ENCODE measurements around the gene SRSF2. TPM values are rescaled to one million over a fixed set of nuclear protein-coding genes. Genes with fewer than 3 reads are reported as not detected.
"Not testable (repeated sequence)": the region's sequence is repeated elsewhere in the genome, so short reads cannot be mapped to it uniquely, and the experiment has no call there.

SRSF2 gene
- total RNA-seq, 1 donor from 2014 or later, result 541 TPM

DNA sequence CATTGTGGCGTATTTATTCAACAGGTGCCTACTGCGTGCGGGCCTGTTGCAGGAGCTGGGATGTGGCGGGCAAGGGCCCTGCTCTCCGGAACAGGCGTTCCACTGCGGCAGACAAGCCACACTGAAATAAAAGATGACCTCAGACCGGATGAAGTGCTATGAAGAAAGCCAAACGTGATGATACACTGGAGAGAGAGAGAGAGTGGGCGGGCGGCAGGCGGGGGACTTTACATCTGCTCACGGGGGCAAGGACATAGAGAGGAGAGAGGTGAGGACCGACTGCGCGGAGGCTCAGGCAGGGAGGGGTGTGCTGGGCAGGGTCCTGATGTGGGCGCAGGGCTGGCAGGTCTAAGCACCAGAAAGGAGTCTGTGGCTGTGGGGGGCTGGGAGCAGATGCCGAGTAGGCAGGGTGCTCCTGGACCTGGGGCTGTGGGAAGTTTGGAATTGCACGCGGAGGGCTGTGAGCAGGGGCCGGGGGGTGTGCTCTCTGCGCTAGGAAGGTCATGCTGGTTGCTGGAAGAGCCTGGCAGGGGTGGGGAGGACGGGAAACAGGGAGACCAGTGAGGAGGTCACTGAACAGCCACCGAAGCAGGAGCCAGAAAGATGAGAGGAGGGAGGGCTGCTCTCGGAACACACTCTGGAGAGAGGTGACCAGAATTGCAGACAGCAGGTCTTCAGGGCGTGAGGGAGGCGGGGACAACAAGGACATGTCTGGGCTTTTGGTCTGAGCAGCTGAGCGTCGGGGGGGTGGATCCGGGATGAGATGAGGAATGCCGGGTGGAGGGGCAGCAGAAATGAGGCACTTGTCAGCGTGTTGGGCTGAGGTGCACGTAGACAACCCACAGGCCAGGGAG lies 36.3 kb downstream of the SRSF2 start:
- H3K4me1 Mint-ChIP-seq (ENCODE audit: low read depth), result peaks cover under 1% of the 10 kb centered on the region
- H3K36me3 Mint-ChIP-seq (ENCODE audit: low read depth), result no peaks in the 10 kb centered on the region
- DNase-seq (ENCODE audit: low spot score), result no peak
- intact Hi-C loops (cut with micrococcal nuclease), result no loop called here
- H3K9me3 Mint-ChIP-seq, result no peaks in the 10 kb centered on the region
- H3K4me3 Mint-ChIP-seq, result no peak overlapping the region
- peaks cover 6% of the 10 kb centered on the region for H3K27me3 Mint-ChIP-seq (ENCODE audit: insufficient read depth)
- no peak overlapping the region for H3K27ac Mint-ChIP-seq

DNA sequence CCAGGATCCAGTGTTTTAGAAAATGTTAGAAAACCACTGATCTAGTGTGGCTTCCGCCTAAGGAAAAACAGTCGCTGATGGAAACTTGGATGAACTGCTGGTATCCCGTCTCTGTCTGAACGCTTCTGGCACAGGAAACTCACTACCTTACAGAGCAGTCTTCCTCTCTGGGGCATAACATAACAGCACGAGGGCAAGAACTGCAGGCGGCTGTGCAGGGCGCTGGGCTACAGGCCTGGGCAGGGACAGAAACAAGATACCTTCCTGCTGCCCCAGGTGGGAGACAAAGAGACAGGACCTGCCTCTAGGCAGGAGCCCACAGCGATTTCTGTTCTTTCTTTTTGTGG lies 36.9 kb downstream of the SRSF2 start:
- Mint-ChIP-seq H3K9me3 (no peaks in the 10 kb centered on the region), H3K27me3 (ENCODE audit: insufficient read depth) (peaks cover 6% of the 10 kb centered on the region), H3K27ac (no peak overlapping the region), H3K4me1 (ENCODE audit: low read depth) (peaks cover 6% of the 10 kb centered on the region), H3K4me3 (no peak overlapping the region), H3K36me3 (ENCODE audit: low read depth) (no peaks in the 10 kb centered on the region)
- no peak for DNase-seq (ENCODE audit: low spot score)
- intact Hi-C loops (cut with micrococcal nuclease), result no loop called here

DNA sequence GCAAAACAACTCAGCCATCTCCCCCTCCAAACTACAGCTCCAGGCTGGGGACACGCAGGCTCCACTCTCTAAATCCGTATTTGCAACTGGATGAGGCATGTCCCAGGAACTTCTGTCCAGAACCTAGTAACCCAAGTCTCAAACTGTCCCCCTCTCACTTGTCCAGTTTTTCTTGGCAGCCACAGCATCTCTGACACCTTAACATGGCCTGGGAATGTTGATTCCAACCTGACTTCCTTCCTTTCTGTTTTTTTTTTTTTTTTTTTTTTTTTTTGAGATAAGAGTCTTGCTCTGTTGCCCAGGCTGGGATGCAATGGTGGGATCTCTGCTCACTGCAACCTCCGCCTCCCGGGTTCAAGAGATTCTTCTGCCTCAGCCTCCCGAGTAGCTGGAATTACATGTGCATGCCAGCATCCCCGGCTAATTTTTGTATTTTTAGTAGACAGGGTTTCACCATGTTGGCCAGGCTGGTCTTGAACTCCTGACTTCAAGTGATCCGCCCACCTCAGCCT lies 38.6 kb downstream of the SRSF2 start:
- H3K36me3 Mint-ChIP-seq (ENCODE audit: low read depth); H3K4me3 Mint-ChIP-seq; DNase-seq (ENCODE audit: low spot score); H3K27me3 Mint-ChIP-seq (ENCODE audit: insufficient read depth); intact Hi-C loops (cut with micrococcal nuclease); H3K9me3 Mint-ChIP-seq; H3K4me1 Mint-ChIP-seq (ENCODE audit: low read depth); H3K27ac Mint-ChIP-seq: not testable (repeated sequence)

DNA sequence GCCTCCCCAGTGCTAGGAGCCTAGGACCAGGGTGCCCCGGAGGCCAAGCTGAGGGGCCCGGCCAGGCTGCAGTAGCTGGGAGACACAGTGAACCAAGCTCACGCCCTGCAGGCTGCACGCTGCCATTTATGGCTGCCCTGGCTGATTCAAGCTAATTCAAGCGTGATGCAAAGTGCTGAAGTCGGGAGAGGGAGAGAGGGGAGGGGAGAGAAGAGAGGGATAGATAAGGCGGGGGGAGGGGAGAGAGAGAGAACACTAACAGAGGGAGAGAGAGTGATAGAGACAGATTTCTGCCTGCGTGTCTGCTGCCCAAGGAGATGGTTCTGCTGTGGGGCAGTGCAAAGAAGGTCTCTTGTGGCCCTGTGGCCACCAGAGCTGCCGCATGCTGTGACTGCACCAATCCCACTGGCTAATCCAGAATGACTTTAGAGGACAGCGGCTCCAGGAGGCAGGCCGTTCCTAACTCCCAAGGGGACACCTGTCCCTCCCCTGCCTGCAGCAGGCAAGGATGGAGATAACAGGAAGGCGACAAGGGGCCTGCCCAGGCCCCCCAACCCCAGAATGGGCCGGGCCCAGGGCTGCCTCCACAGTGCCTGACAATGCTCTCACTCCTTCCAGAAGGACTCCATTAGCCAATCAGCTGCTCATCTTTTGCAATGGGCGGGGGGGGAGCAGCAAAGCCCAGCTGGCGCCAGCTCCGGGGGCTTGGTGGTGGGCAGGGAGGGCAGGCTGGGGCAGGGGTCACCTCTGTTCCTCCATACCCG lies 39.2 kb downstream of the SRSF2 start:
- H3K4me1 Mint-ChIP-seq (ENCODE audit: low read depth), result peaks cover 6% of the 10 kb centered on the region
- intact Hi-C loops (cut with micrococcal nuclease), result no loop called here
- no peak overlapping the region for H3K4me3 Mint-ChIP-seq
- no peaks in the 10 kb centered on the region for H3K36me3 Mint-ChIP-seq (ENCODE audit: low read depth)
- H3K27ac Mint-ChIP-seq, result no peak overlapping the region
- H3K9me3 Mint-ChIP-seq, result no peaks in the 10 kb centered on the region
- no peak for DNase-seq (ENCODE audit: low spot score)
- peaks cover 7% of the 10 kb centered on the region for H3K27me3 Mint-ChIP-seq (ENCODE audit: insufficient read depth)

DNA sequence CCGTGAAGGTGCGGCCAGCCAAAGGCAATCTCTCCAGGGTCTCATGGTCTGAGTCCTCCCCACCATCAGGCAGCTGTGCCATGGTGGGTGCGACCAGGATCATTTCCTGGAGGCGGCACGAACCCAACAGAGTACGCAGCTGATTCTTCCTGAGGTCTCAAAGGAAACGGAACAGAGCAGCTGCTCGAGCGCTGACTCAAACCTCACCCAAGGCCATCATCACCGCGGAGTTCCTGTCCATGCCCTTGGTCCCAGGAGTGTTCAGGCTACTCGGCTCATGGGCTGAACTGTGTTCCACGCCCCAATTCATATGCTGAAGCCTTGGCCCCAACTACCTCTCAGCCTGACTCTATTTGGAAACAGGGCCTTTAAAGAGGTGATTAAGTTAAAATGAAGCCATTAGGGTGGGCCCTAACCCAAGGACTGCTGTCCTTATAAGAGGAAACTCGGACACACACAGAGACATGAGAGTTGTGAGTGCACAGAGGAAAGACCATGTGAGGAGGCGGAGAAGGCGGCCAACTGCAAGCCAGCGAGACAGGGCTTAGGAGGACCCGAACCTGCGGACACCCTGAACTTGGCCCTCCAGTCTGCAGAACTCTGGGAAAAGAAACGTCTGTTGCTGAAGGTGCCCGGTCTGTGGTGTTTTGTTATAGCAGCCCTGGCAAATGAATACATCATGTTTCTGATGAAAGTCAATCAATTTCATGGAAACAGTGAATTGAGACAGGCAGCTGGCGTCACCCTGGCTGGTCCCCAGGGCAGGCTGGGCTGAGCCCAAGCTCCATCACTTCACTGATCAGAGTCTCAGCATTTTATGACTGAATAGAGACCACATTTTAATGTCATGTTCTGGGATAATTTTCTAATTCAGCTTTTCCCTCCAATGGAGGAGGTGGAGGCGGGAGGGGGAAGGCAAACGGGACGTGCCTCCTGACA lies 40.1 kb downstream of the SRSF2 start:
- H3K4me3 Mint-ChIP-seq, result no peak overlapping the region
- intact Hi-C loops (cut with micrococcal nuclease), result no loop called here
- no peak overlapping the region for H3K27ac Mint-ChIP-seq
- H3K27me3 Mint-ChIP-seq (ENCODE audit: insufficient read depth), result peaks cover 7% of the 10 kb centered on the region
- H3K4me1 Mint-ChIP-seq (ENCODE audit: low read depth), result peaks cover 6% of the 10 kb centered on the region
- H3K36me3 Mint-ChIP-seq (ENCODE audit: low read depth), result no peaks in the 10 kb centered on the region
- no peak for DNase-seq (ENCODE audit: low spot score)
- no peaks in the 10 kb centered on the region for H3K9me3 Mint-ChIP-seq

DNA sequence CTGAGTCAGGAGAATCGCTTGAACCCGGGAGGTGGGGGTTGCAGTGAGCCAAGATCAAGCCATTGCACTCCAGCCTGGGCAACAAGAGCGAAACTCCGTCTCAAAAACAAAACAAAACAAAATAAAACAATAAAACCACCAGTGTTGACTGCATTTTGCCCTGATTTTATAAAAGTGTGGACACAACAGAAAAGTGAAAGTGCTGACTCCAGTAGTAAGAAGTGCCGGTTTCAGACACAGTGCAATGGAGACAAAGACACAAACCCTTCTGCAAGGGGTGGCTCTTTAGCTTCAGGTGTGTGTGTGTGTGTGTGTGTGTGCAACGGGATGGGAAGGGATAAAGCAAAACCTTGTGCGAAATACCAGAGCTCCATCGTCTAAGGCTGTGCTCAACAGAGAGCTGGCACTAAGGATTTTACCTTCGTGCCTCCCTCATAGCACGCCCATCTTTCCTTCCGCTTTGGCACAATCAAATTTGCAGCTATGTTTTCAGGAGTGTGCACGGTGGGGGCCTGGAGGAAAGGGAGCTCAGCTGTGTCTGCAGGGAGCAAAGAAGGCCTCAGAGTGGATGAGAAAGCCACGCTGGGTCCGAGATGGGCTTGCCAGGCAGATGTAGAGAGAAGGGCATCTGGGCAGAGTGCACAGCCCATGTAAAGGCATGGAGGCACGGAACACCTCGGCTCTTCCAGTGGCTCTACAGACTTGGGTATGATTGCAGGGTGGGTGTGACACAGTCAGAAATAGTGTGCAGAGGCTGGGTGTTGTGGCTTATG lies 41.9 kb downstream of the SRSF2 start:
- H3K9me3 Mint-ChIP-seq, result no peaks in the 10 kb centered on the region
- no peak overlapping the region for H3K27ac Mint-ChIP-seq
- peaks cover 6% of the 10 kb centered on the region for H3K4me1 Mint-ChIP-seq (ENCODE audit: low read depth)
- H3K4me3 Mint-ChIP-seq, result no peak overlapping the region
- DNase-seq (ENCODE audit: low spot score), result no peak
- no peaks in the 10 kb centered on the region for H3K36me3 Mint-ChIP-seq (ENCODE audit: low read depth)
- intact Hi-C loops (cut with micrococcal nuclease), result no loop called here
- peaks cover 4% of the 10 kb centered on the region for H3K27me3 Mint-ChIP-seq (ENCODE audit: insufficient read depth)

DNA sequence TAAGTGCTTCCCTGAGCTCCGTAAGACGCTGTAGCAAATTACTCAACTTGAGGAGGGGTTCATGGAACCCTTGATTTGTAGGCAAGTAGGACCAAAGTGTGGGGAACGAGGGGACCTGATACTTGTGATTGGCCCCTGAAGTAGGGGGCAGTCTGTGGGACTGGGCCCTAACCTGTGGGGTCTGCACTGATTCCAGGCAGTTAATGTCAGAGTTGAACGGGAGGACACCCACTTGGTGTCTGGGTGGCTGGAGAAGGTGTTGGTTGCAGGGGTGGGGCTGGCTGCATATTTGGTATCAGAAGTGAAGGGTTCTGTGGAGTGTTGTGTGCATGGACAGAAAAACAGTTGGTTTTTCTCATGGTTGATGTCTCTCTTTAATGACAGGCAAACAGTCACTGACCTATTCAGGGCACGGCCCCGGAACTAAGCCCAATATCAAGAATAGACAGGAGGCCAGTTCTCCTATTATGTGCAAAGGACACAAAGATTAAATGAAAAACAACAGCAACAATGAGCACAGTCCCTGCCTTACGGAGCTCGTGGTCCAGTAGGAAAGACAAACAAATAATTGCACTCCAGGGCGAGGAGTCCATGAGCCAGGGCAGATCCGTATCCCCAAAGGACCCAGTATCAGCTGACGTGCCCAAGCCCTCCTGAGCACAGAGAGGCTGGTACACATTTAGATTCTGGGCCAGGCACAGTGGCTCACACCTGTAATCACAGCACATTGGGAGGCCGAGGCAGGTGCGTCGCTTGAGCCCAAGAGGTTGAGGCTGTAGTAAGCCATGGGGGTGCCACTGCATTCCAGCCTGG lies 45.5 kb downstream of the SRSF2 start:
- H3K9me3 Mint-ChIP-seq, result no peaks in the 10 kb centered on the region
- DNase-seq (ENCODE audit: low spot score), result no peak
- no peak overlapping the region for H3K4me3 Mint-ChIP-seq
- H3K4me1 Mint-ChIP-seq (ENCODE audit: low read depth), result peaks cover 6% of the 10 kb centered on the region
- H3K27ac Mint-ChIP-seq, result no peak overlapping the region
- peaks cover 10% of the 10 kb centered on the region for H3K27me3 Mint-ChIP-seq (ENCODE audit: insufficient read depth)
- H3K36me3 Mint-ChIP-seq (ENCODE audit: low read depth), result no peaks in the 10 kb centered on the region
- intact Hi-C loops (cut with micrococcal nuclease), result no loop called here

DNA sequence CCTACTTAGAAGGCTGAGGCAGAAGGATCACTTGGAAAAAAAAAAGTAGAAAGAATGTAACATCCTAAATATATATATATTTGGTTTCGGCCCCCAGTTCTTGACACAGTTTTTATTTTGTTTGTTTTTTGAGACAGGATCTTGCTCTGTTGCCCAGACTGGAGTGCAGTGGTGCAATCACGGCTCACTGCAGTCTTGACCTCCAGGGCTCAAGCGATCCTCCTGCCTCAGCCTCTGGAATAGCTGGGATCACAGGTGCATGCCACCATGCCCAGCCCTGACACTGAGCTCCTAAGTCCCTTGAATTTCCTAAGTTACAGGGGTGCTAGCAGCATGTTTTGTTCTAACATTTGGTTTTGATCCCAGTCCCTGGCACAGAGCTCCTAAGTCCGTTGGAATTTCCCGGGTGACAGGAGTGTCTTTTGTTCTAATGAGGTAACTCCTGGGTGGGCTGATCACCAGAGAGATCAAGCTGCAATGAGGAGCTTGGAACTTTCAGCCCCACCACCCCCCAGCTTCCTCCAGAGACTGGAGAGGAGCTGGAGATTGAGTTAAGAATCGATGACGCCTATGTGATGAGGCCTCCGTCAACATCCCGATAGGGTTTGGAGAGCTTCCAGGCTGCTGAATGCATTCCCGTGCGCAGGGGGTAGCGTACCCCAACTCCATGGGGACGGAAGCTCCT lies 46.4 kb downstream of the SRSF2 start:
- Mint-ChIP-seq H3K36me3 (ENCODE audit: low read depth) (no peaks in the 10 kb centered on the region), H3K27me3 (ENCODE audit: insufficient read depth) (peaks cover 10% of the 10 kb centered on the region), H3K4me3 (no peak overlapping the region), H3K4me1 (ENCODE audit: low read depth) (peaks cover 5% of the 10 kb centered on the region), H3K9me3 (no peaks in the 10 kb centered on the region), H3K27ac (no peak overlapping the region)
- DNase-seq (ENCODE audit: low spot score), result no peak
- intact Hi-C loops (cut with micrococcal nuclease), result no loop called here

DNA sequence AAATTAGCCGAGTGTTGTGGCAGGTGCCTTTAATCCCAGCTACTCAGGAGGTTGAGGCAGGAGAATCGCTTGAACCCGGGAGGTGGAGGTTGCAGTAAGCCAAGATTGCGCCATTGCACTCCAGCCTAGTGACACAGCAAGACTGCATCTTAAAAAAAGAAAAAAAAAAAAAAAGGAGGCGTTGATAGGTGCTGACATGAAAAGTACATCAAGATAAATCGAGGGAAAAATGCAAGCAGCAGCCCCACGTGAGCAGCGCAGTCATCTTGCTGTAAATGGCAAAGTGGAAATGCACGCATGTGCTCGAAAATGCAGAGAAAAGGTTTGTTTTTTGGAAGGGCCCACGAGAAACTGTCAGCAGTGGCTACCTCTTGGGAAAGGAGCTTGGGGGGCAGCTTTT lies 47.3 kb downstream of the SRSF2 start:
- intact Hi-C loops (cut with micrococcal nuclease), result no loop called here

DNA sequence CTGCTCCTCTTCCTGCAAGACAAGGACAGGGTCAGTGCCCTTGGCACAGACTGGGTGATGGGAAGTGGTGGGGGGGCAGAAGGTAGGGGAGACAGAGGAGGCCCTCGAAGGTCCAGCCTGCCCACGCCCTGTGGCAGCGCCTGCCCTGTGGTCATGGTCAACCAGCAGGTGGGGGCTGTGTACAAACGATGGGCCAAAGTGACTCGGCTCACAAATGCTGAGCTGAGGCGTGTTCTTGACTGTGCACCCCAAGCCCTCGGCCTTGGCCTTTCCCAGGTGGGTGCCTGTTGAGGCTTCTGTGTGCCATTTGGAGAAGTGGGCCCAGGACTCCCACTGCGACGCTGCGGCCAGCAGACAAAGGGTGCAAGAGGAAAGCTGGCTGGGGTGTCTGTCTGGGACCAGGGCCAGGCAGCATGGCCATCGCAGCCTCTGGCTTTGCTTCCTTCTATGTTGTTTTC lies 48.9 kb downstream of the SRSF2 start:
- Mint-ChIP-seq H3K4me1 (ENCODE audit: low read depth) (no peaks in the 10 kb centered on the region), H3K9me3 (no peaks in the 10 kb centered on the region), H3K36me3 (ENCODE audit: low read depth) (no peaks in the 10 kb centered on the region), H3K27me3 (ENCODE audit: insufficient read depth) (peaks cover 10% of the 10 kb centered on the region), H3K4me3 (no peak overlapping the region), H3K27ac (no peak overlapping the region)
- intact Hi-C loops (cut with micrococcal nuclease), result no loop called here
- DNase-seq (ENCODE audit: low spot score), result no peak

More for the DNA sequence above, 47.3 kb downstream of the SRSF2 start:
- Mint-ChIP-seq H3K27ac (no peak overlapping the region), H3K4me1 (ENCODE audit: low read depth) (no peaks in the 10 kb centered on the region), H3K4me3 (no peak overlapping the region), H3K36me3 (ENCODE audit: low read depth) (no peaks in the 10 kb centered on the region), H3K27me3 (ENCODE audit: insufficient read depth) (peaks cover 8% of the 10 kb centered on the region), H3K9me3 (no peaks in the 10 kb centered on the region)
- no peak for DNase-seq (ENCODE audit: low spot score)
